Measurements from ENCODE around the gene ACVR1.
"Not testable (repeated sequence)": the region's sequence is repeated elsewhere in the genome, so short reads cannot be mapped to it uniquely, and the experiment has no call there.

ACVR1 gene

GRCh38 chr2:157830696-157831570 lies 45.2 kb downstream of the ACVR1 start:
- no peak for TF ChIP-seq ZFX (IDR thresholded peaks at IDR 0.05; ENCODE audit: borderline replicate concordance)
- no peak overlapping the region for H3K27ac ChIP-seq

GRCh38 chr2:157830266-157830665 lies 45.9 kb downstream of the ACVR1 start:
- TF ChIP-seq ZFX (IDR thresholded peaks at IDR 0.05; ENCODE audit: borderline replicate concordance) (no peak), CTCF (IDR thresholded peaks at IDR 0.05) (no peak)
- no peak overlapping the region for H3K27ac ChIP-seq

GRCh38 chr2:157827377-157827776 lies 48.8 kb downstream of the ACVR1 start:
- H3K27ac ChIP-seq: no peak overlapping the region
- TF ChIP-seq ZFX (IDR thresholded peaks at IDR 0.05; ENCODE audit: borderline replicate concordance) (no peak), CTCF (IDR thresholded peaks at IDR 0.05) (no peak)

- H3K27ac ChIP-seq: not testable (repeated sequence)
Observed at GRCh38 chr2:157826644-157827043, 49.5 kb downstream of the ACVR1 start.

GRCh38 chr2:157825885-157826284 lies 50.2 kb downstream of the ACVR1 start:
- TF ChIP-seq ZFX (IDR thresholded peaks at IDR 0.05; ENCODE audit: borderline replicate concordance) (no peak), CTCF (IDR thresholded peaks at IDR 0.05) (no peak)
- no peak overlapping the region for H3K27ac ChIP-seq

- no peak overlapping the region for H3K27ac ChIP-seq
- no peak for TF ChIP-seq ZFX (IDR thresholded peaks at IDR 0.05; ENCODE audit: borderline replicate concordance)
- TF ChIP-seq CTCF (IDR thresholded peaks at IDR 0.05): no peak
Observed at GRCh38 chr2:157822993-157823392, 53.1 kb downstream of the ACVR1 start.

- H3K27ac ChIP-seq: no peak overlapping the region
- TF ChIP-seq ZFX (IDR thresholded peaks at IDR 0.05; ENCODE audit: borderline replicate concordance): no peak
- TF ChIP-seq CTCF (IDR thresholded peaks at IDR 0.05): no peak
Observed at GRCh38 chr2:157822533-157822932, 53.6 kb downstream of the ACVR1 start.

- no peak overlapping the region for H3K27ac ChIP-seq
- TF ChIP-seq ZFX (IDR thresholded peaks at IDR 0.05; ENCODE audit: borderline replicate concordance): no peak
Observed at GRCh38 chr2:157821519-157822131, 54.5 kb downstream of the ACVR1 start.

GRCh38 chr2:157820193-157820592 lies 55.9 kb downstream of the ACVR1 start:
- TF ChIP-seq ZFX (IDR thresholded peaks at IDR 0.05; ENCODE audit: borderline replicate concordance): no peak
- TF ChIP-seq CTCF (IDR thresholded peaks at IDR 0.05): no peak

More at GRCh38 chr2:157820193-157820592, 55.9 kb downstream of the ACVR1 start:
- H3K27ac ChIP-seq: no peak overlapping the region

Data from 22Rv1 (cell line).